Raji (cell line): ENCODE measurements around the gene NEO1.

Experiments
- POLR2A ChIP-seq: IDR thresholded peaks from 2 replicates; pipeline ENCODE4 v1.6.1; 2011; ENCODE audit warnings: low read depth, low read length, control low read depth; ENCODE audit not compliant: insufficient read depth

Gene NEO1

GRCh38 chr15:73232776-73233175 is 180.5 kb downstream of the NEO1 start:
- TF ChIP-seq POLR2A, result no peak

DNA sequence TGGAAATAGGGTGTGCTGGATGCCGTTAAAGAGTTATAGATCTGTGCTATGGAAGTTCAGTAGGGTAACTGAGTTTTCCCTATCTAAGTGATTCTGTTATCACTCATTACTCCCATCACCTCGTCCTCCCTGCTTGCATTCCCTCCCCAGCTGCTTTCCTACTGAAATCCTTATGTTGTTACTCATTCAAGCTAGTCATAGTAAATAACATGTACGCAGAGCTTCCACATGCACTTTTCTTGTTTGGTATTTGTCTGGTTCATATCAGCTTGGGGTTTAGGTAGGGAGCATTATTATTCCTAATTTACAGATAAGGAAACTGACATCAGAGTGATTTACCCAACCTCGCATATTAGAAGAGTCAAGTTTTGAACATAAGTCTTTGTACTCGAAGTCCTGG is 181.4 kb downstream of the NEO1 start:
- no peak for TF ChIP-seq POLR2A

DNA sequence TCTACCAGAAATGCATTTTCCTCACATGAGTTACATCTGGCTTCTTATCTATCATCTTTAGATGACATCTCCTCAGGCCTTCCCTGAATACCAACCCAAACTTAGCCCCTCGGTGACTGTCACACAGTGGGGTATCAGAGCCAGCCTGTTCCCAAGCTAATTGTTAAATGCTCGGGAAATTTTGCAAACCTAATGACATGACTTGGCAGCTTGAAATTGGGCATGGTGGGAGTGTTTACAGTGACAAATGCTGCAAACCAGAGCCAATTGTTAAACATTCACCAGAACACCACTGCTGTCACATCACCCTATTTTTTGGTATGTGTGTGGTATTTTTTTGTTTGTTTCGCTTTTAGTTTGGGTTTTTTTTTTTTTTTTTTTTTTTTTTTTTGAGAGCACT is 185.6 kb downstream of the NEO1 start:
- TF ChIP-seq POLR2A, result no peak

- TF ChIP-seq POLR2A, result no peak
Observed at GRCh38 chr15:73239564-73240215, 187.4 kb downstream of the NEO1 start.

DNA sequence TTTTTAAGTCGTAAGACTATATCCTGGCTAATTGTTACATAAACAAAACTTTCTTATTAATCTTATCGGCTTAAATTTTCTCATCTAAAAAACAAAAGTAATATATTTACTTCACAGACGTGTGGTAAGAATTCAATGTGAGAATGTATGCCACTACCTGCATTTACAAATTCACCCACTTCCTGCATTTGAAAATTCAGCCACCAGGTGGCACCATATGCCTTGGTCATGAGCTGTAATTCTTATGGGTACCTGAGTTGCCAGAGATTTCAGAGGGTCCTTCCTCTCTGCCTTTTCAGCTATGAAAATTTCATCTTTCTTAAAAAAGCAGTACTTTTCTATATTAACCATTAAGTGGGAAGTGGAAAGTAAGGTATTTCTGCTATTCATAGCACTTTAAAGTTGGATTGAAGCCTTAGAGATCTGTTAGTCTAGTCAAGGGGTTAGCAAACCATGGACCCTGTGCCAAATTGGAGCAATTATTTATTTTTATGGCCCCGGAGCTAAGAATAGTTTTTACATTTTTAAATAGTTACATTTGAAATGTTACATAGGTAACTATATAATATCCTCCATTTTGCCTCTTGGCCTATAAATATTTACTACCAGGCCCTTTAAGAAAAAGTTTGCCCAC is 188.7 kb downstream of the NEO1 start:
- TF ChIP-seq POLR2A, result no peak

GRCh38 chr15:73244333-73244732 is 192.1 kb downstream of the NEO1 start:
- no peak for TF ChIP-seq POLR2A

DNA sequence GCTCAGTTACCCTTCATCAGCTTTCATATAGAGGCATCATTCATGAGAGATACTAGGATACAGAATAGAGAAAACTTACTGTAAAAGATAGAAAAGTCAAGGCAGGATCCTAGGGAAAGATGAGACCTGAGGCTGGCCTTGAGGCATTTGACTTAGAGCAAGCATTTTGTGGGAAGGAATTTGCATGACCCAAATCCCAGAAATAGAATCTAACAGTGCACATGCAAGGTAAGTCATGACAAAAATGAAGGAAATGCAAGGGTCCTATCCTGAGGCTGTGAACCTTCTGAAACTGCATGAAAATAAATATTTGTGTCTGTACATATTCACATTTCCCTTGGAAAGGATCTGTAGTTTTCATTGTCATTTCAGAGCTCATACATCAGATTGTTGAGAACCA is 194.2 kb downstream of the NEO1 start:
- TF ChIP-seq POLR2A, result no peak

DNA sequence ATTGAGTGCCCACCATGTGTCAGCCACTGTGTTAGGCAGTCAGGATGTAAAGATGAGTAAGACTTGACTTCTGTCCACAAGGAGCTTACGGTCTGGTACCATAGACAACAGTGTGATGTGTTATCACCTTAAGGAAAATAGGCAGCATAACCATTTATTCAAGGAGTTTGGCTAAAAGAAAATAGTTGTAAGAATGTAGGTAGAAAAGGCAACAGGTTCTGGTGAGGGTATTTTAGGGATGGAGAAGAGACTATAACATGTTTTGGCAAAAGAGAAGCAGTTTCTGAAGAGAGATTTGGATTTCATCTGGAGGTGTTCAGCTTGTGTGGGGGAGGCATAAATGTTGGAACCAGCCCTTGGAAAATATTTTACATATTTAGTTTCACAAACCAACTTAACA is 194.6 kb downstream of the NEO1 start:
- TF ChIP-seq POLR2A, result no peak

DNA sequence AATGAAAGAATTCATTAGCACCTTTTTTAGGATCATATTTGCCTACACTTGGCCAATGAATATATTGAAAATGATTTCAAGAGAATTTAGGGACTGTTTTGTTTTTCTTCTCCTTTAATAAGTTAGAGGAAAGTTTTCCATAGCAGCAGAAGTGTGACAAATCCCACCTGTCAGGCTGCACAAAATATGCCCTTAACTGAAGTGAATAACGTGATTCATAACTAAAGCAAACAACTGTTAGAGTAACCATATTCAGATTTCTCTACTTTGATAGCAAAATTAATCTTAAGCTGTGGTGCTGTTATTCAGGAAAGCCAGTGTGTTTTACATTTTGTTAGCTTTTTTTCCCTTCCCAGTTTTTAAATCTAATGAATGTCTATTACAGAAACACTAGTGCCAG is 195.1 kb downstream of the NEO1 start:
- TF ChIP-seq POLR2A, result no peak

DNA sequence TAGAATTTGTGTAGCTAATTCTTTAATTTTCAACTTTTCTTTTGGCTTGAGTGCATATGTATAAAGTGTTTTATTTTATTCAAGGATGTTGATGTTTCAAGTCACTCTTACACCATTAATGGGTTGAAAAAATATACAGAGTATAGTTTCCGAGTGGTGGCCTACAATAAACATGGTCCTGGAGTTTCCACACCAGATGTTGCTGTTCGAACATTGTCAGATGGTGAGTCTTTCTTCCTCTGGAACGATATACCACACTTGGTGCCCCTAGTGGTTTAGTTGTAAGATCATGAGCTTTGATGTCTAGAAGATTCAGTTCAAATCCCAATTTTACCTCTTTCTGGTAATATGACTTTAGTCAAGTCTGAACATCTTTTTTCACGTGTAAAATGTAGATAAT is 197.2 kb downstream of the NEO1 start:
- TF ChIP-seq POLR2A, result no peak

- TF ChIP-seq POLR2A, result no peak
Observed at GRCh38 chr15:73254598-73254997, 202.3 kb downstream of the NEO1 start.

DNA sequence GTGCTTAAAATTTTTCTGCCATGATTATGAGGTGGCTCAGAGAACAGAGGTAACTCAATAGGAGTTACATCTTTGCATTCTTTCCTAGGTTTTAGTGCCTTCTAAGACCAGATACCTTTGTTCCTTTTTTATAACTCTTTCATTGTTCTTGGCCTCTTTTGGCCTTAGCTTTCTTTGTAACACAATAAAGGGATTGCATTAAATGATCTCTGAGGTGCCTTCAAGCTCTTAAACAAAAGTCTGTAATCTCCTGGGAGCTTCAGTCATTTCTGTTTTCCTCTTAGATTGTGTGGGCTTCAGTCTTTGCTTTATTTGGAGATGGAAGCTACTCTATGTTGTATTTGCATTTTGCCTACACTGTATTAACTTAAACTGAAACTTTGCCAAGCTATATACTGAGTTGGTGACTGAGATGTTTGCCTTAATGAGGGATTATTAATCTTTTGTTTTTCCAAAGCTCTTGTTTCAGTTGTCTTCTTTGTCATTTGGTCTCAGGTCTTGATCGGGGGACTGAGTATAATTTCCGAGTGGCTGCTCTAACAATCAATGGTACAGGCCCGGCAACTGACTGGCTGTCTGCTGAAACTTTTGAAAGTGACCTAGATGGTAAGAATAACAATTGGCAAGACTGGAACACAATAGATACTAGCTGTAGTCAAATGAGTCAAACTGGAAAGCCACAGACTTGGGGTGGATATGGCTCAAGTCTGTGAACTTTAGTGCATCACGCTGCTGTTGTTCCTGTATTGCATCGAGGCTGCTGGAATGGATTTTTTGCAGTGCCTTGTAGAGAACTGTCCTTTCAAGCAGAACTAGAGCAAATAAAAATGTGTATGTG is 206.2 kb downstream of the NEO1 start:
- no peak for TF ChIP-seq POLR2A

DNA sequence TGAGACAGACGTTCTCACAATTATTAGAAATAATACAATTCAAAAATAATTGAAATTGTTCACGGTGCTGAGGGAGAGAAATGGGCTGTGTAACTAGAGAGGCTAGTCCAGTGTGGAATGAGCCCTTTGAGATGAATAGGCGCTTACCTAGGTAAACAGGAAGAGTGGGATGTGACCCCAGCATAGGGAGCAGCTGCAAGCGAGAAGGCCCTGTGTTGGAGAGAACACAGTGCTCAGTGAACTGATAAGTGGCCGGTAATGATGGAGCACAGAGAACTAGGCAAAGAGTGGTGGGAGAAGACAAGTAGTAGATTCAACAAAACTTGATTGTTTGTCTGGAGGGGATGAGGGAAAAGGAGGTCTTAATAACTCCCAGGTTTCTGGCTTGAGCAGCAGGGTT is 212.6 kb downstream of the NEO1 start:
- TF ChIP-seq POLR2A, result no peak

DNA sequence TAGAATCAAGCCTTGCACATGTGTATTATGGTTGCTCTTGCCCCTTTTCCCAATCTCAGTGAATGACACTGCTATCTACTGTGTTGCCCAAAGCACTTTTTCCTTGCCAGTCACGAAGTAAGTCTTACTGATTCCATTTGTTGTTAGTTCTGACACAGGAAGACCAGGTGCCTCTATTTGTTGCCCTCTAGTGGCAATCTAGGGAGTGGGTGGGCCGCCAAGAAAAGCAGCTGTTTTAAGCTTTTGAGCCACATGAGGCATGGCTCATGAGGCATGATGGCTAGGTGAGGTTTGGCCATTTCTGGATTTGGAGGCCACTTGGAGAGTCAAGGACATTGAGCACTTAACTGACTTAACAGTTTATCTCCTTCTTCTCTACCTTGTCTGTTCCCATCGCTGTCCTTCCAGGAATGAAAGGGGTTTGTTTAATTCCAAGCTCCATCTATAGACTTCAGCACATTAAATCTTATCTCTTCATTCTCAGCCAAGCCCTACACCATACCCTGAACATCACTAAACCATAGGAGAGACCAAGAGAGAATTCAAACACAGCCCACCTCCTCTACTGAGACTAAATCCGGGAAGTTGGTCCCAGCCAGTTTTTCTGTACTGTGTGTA is 213.4 kb downstream of the NEO1 start:
- no peak for TF ChIP-seq POLR2A

- TF ChIP-seq POLR2A, result no peak
Observed at GRCh38 chr15:73268457-73268856, 216.2 kb downstream of the NEO1 start.

GRCh38 chr15:73270366-73271097 is 218.3 kb downstream of the NEO1 start:
- TF ChIP-seq POLR2A, result no peak
